CD4-positive, alpha-beta T cell treated with Interleukin-17A for 4 hours (primary cell): Measurements from ENCODE around the gene ROBO3.

Source experiments
- DNase-seq: peaks from one replicate; pipeline ENCODE4 v3.0.0-alpha.2; 2020; ENCODE audit warnings: mixed read lengths

ROBO3 gene, protein sequence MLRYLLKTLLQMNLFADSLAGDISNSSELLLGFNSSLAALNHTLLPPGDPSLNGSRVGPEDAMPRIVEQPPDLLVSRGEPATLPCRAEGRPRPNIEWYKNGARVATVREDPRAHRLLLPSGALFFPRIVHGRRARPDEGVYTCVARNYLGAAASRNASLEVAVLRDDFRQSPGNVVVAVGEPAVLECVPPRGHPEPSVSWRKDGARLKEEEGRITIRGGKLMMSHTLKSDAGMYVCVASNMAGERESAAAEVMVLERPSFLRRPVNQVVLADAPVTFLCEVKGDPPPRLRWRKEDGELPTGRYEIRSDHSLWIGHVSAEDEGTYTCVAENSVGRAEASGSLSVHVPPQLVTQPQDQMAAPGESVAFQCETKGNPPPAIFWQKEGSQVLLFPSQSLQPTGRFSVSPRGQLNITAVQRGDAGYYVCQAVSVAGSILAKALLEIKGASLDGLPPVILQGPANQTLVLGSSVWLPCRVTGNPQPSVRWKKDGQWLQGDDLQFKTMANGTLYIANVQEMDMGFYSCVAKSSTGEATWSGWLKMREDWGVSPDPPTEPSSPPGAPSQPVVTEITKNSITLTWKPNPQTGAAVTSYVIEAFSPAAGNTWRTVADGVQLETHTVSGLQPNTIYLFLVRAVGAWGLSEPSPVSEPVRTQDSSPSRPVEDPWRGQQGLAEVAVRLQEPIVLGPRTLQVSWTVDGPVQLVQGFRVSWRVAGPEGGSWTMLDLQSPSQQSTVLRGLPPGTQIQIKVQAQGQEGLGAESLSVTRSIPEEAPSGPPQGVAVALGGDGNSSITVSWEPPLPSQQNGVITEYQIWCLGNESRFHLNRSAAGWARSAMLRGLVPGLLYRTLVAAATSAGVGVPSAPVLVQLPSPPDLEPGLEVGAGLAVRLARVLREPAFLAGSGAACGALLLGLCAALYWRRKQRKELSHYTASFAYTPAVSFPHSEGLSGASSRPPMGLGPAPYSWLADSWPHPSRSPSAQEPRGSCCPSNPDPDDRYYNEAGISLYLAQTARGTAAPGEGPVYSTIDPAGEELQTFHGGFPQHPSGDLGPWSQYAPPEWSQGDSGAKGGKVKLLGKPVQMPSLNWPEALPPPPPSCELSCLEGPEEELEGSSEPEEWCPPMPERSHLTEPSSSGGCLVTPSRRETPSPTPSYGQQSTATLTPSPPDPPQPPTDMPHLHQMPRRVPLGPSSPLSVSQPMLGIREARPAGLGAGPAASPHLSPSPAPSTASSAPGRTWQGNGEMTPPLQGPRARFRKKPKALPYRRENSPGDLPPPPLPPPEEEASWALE (N-terminal part only)

DNA sequence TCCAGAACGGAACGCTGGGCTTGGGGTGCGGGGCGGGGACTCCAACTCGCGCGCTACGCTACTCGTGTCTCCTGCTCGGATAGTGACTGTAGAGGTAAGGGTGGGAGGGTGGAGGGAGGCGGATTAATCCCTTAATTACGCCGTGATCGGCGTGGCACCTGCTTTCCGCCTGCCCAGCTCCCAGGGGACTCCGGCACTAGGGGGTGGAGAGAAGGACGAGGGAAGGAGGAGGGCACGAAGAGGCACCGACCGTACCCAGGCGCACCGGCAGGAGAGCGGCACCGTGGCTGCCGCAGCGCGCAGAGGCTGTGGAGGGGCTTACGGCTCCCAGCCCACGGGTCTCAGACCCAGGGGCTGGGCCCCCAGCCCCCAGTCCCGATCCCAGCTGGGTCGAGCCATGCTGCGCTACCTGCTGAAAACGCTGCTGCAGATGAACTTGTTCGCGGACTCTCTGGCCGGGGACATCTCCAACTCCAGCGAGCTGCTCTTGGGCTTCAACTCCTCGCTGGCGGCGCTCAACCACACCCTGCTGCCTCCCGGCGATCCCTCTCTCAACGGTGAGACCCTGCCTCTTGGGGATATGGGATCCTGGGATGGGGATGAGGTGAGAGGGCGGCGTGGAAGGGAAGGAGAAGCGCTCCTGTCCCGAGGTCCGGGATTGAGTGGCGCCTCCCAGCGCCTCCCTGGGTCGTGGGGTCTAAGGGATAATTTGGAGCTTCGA is at the start of gene ROBO3:
ROBO3 (plus strand) TSS at position 252 of the 721 bp plus-strand sequence; CDS start at position 398, 146 bp downstream.
- DNase-seq: no peak

DNA sequence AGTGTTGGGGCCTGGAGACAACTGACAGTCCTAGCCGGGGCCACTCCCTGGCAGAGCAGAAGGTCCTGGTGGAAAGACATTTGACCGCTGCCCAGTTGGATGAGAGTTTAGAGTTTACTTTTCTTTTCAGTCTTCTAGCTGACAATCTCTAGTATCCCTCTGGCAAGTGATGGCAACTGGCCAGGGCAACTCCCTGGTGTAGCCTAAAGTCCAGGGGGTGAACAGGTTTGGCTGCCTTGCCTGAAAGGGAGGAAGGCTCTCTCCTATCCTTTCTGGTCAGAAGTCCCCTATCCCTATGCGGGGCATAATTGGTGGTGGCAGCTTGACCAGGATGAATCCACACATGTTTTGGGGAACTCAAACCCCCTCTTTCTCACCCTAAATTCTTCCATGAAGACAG is 48.2 kb upstream of the ROBO3 start:
- DNase-seq: no peak

- no peak for DNase-seq
Observed at GRCh38 chr11:124821995-124822730, 43.1 kb upstream of the ROBO3 start.

GRCh38 chr11:124823512-124824376 is 41.5 kb upstream of the ROBO3 start:
- no peak for DNase-seq

DNA sequence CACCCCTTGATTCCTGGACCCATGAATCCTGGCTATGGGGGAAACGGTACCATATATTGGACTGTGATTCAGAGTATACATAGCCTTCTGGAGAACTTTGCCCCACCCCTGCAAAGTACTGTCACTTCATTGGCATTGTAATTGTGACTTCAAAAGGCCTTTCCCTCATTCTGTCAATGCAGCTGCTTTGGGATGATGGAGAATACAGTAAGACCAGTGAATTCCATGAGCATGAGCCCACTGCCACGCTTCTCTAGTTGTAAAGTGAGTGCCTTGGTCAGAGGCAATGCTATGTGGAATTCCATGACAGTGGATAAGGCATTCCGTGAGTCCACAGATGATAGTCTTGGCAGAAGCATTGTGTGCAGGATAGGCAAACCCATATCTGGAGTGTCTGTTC is 39.4 kb upstream of the ROBO3 start:
- no peak for DNase-seq

- no peak for DNase-seq
Observed at GRCh38 chr11:124829986-124830385, 35.2 kb upstream of the ROBO3 start.

DNA sequence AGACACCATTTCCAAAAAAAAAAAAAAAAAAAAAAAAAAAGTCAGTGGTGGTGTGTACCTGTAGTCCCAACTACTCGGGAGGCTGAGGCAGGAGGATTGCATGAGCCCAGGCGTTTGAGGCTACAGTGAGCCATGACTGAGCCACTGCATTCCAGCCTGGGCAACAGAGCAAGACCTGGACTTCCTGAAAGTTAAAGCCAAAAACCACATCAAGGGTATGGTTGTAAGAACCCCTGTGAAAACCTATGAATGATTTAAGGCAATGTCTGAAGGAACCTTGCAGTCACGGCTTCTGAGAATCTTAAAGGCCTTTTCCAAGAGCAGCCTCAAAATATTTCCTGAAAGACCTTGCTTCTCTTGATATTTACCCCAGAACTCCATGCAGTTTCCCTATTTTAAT is 34.5 kb upstream of the ROBO3 start:
- DNase-seq: no peak

DNA sequence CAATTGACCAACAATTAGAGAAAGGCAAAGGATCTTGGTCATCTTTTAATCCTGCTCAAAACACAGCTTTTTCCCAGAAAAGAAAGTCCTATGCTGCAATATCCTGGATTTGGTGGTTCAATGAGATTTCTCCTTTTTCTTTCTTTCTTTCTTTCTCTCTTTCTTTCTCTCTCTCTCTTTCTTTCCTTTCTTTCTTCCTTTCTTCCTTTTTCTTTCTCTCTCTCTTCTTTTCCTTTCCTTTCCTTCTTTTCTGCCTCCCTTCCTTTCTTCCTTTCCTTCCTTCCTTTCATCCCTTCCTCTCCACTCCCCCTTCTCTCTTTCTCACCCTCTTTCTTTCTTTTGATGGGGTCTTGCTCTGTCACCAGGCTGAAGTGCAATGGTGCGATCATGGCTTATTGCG is 33.3 kb upstream of the ROBO3 start:
- no peak for DNase-seq

DNA sequence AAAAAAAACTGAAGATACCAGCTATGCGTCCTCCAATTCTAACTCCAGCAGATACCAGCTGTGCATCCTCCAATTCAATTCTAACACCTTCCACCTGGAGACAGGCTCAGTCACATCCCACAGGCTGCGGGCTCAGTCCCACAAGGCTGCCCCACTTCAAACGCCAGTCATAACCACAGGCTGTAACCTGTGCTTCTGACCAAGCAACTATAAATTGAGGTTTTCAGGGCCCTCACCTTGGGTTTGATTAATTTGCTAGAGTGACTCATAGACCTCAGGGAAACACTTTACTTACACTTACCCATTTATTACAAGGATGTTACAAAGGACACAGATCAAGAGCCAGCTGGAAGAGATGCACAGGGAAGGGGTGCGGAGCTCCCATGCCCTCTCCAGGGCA is 32.7 kb upstream of the ROBO3 start:
- no peak for DNase-seq

GRCh38 chr11:124834526-124835180 is 30.6 kb upstream of the ROBO3 start:
- no peak for DNase-seq

- DNase-seq: no peak
Observed at GRCh38 chr11:124835918-124836317, 29.3 kb upstream of the ROBO3 start.

DNA sequence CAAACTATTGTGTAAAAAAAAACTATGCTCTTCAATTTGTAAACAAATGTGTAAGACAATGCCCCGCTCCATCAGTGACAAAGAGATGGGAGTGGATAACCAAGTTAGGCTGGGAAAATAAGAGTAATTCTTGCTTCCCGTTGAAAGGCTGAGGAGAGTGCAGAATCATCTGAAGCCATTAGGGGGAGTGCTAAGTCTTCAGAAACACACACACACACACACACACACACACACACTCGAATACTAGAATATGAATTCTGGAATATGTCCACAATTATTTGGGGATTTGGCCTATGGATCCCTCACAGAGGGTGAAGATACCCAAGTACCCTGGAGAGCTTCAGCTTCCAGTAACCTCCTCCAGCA is 27.8 kb upstream of the ROBO3 start:
- DNase-seq: peak; percentile 12

DNA sequence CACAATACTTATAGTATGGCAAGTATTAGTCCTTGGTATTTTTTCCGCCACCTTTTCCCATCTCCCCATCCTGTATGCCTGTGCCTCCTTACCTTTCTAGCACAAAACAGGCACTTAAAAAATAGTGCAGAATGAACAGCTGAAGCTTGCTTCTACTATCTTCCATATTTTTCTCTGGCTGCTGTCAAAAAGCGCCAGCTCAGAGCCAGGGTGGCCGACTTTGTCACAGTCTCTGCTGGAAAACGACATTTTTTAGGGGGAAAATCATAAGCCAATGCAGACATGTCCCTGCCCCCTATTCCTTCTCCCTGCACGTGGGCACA is 26.5 kb upstream of the ROBO3 start:
- DNase-seq: no peak

- DNase-seq: peak; percentile 9
Observed at GRCh38 chr11:124839128-124839971, 25.9 kb upstream of the ROBO3 start.

GRCh38 chr11:124839972-124840621 is 25.1 kb upstream of the ROBO3 start:
- DNase-seq: no peak

DNA sequence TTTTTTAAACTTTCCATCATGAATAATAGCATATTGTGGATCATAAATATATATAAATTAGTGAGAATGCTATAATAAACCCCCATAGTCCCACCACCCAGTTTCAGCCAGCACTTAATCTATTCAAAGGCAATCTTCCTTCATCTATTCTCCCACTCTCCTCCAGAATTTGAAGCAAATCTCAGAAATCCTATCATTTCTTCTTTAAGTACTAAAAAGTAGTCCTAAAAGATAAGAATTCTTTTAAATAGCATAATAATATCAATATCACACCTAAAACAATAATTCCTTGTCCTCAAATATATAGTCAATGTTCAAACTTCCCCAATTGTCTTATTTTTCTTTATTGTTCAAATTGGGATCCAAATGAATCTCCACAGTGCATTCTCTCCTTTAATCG is 24.6 kb upstream of the ROBO3 start:
- no peak for DNase-seq

- no peak for DNase-seq
Observed at GRCh38 chr11:124841201-124841600, 24.0 kb upstream of the ROBO3 start.

- no peak for DNase-seq
Observed at GRCh38 chr11:124841840-124842239, 23.4 kb upstream of the ROBO3 start.

GRCh38 chr11:124842305-124842704 is 22.9 kb upstream of the ROBO3 start:
- DNase-seq: no peak
